Right lobe of liver (tissue), 4 donors: Measurements from ENCODE around the gene CSRNP2.

Source experiments
- CTCF ChIP-seq, 4 donors: fragments of 200-600 bp in 3 of 4; fragments of 450-650 bp in 1 of 4; IDR thresholded peaks; one replicate each; pipeline versions ENCODE4 v1.5.1 to v1.8.0; 2016 to 2022; ENCODE audit warnings: antibody characterized with exemption in 4 of 4, mild to moderate bottlenecking in 2 of 4
- POLR2A ChIP-seq: fragments of 450-650 bp; IDR thresholded peaks from one replicate; pipeline ENCODE4 v1.6.1; 2017; ENCODE audit warnings: antibody characterized with exemption, mild to moderate bottlenecking
- donor health status: DM: no; HTN: no; CAD: no.
- donor health status: DM: no; HTN: no; CAD: no.
- donor health status: DM: no; HTN: yes; CAD: no.

- TF ChIP-seq CTCF (IDR thresholded peaks at IDR 0.05) (no peak), POLR2A (no peak)
Measured at GRCh38 chr12:51065530-51065929, 17.9 kb downstream of the CSRNP2 start.
